Uterus (tissue), 2 donors: Measurements from ENCODE around the gene CLIP2.

Experiments
- CTCF ChIP-seq, 4 experiments: fragments of 200-600 bp in 2 of 4; fragments of 450-650 bp in 2 of 4; sonication (generic) in 2 of 4; IDR thresholded peaks; one replicate each; pipeline ENCODE4 v1.5.1; 2016 to 2019; ENCODE audit warnings: antibody characterized with exemption in 4 of 4, mild to moderate bottlenecking in 2 of 4, moderate library complexity in 1 of 4
- POLR2A ChIP-seq, 2 donors: fragments of 450-650 bp; IDR thresholded peaks; one replicate each; pipeline ENCODE4 v1.6.1; 2016; ENCODE audit warnings: antibody characterized with exemption in 2 of 2, mild to moderate bottlenecking in 1 of 2, moderate library complexity in 1 of 2

- TF ChIP-seq CTCF (IDR thresholded peaks at IDR 0.05), result no peak
- TF ChIP-seq POLR2A (IDR thresholded peaks at IDR 0.05), result no peak
Measured at GRCh38 chr7:74412603-74413002, 123.4 kb downstream of the CLIP2 start.
